Measurements from ENCODE around the gene STAC3.

Gene STAC3

DNA sequence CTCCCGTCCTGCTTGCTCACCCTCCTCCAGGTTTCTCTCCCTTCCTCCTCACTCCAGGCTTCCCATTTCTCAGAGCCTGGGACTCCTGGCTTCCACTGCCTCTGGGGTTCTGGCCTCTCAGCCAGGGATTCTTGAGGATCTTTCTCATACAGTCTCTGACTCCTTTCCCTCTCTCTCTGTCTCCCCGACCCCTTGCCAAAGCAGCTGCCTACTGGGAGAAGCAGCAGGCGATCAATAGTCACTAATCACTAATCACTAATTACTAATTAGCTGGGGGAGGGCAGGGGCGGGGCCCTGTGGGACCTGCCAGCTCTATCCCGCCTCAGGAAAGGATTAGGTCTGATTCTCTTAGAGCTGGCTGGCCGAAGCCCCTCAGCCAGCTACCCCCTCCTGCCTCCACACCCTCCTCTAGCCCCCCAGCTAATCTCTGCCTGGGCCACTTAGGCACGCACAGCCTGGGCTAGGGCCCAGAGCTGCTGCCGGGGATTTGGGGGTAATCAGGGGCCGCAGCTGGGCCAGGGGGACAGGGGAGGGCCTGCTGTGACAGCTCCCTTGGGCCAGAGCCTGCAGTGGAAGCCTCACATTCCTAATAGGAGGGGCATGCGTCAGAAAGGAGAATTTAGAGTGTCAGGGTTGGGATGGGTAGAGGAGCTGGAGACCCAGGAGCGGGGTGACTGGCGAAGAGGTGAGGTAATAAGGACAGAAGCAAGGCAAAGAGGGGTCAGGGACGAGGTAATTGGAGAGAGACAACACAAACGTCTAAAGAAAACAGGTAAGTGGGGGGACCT is 31.6 kb downstream of the STAC3 start:
- Histone ChIP-seq H3K27me3 (ENCODE audit: control insufficient read depth, insufficient read depth, low read length) (peaks cover 99% of the 10 kb centered on the region), H3K4me3 (ENCODE audit: low read depth, low read length) (peak overlapping the region; percentile 33; the same call in 1 of the 2 replicates)

DNA sequence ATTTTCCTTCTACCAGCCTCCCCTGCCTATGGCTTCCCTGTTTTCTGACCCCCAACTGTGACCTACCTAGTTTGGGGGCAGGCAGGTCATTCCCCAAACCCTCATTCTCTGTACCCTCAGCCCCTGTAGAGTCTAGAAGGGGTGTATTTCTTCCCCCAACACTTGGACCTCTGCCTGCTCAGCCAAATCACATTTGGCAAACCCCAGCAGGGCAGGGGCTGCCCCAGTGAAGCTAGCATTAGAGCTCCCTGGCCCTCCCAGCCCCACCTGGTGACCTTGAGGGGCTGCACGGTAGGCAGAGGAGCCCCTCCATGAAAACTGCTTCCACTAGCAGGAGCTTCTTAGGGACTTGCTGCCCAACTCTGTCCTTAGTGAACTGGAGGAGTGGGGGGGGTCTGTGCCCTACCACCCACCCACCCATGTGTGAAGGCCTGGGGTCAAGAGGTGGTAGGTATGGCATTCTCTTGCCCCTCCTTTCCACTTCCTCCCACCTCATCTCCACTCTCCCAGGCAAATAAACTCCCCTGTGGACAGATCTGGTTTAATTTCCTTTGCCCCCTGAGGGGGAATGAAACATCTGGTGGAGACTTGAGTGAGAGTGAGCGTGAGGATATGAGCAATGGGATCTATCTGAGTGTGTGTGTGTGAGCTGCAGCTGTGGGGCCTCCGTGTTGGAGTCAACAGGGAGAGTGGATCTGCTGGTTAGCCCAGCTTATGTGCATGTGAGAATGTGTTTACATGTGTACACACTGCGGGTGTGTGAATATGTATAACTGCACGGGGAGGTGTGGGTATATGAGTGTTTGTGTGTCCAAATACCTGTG is 32.7 kb downstream of the STAC3 start:
- Histone ChIP-seq H3K4me3 (ENCODE audit: low read depth, low read length) (no peak overlapping the region), H3K36me3 (ENCODE audit: control insufficient read depth, insufficient read depth, low read length) (no peaks in the 10 kb centered on the region), H3K27ac (ENCODE audit: low read depth, low read length) (no peak overlapping the region), H3K4me1 (ENCODE audit: control insufficient read depth, insufficient read depth, low read length) (peaks cover 59% of the 10 kb centered on the region), H3K9me3 (ENCODE audit: control insufficient read depth, insufficient read depth, low read depth, low read length) (no peaks in the 10 kb centered on the region), H3K27me3 (ENCODE audit: control insufficient read depth, insufficient read depth, low read length) (peaks cover 98% of the 10 kb centered on the region), H3K9ac (ENCODE audit: low read length) (no peak overlapping the region)

More for the DNA sequence above, 31.6 kb downstream of the STAC3 start:
- H3K36me3 ChIP-seq (ENCODE audit: control insufficient read depth, insufficient read depth, low read length) = no peaks in the 10 kb centered on the region
- H3K9ac ChIP-seq (ENCODE audit: low read length) = no peak overlapping the region
- H3K4me1 ChIP-seq (ENCODE audit: control insufficient read depth, insufficient read depth, low read length) = peaks cover 50% of the 10 kb centered on the region
- no peaks in the 10 kb centered on the region for H3K9me3 ChIP-seq (ENCODE audit: control insufficient read depth, insufficient read depth, low read depth, low read length)
- H3K27ac ChIP-seq (ENCODE audit: low read depth, low read length) = no peak overlapping the region

DNA sequence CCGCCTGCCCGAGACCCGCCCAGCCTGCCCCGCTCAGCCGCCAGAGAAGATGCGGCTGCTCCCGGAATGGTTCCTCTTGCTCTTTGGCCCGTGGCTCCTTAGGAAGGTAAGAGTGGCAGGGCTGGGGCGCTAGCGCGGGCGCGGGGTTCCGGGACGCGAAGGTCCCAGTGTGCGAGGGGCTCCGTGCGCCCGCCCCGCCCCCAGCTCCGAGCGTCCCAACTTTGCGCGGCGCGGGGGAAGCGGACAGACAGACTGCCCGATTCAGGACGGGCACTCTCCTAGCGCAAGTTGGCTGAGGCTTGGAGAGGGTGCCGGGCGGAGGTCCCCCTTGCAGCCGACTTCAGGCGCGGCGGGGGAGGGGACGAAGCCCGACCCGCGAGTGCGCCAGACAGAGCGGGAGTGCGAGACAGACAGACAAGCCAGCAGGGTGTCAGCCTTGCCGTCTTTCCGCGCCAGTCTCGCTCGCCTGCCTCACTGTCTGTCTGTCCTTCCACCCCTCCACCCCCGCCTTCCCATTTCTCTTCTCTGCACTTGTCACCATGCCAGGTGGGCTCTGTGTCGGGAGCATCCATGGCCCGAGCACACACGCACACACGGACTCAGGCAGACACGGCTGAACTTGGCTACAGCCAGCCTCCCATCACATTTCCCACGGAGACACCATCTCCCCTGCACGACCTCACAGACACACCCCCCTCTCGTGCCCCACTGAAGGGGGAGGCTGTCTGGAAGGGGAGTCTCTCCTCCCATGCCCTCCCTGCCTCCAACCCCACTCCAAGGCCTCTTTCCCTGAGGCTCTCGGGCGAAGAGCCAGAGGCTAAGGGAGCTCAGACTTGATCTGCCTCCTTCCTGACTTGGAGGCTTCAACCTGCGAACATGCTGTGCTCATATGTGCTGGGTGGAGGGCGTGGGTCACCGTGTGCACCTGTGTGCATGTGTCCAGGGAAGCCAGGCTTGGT is 33.8 kb downstream of the STAC3 start:
- Histone ChIP-seq H3K27ac (ENCODE audit: low read depth, low read length) (no peak overlapping the region), H3K4me1 (ENCODE audit: control insufficient read depth, insufficient read depth, low read length) (peaks cover 62% of the 10 kb centered on the region)

DNA sequence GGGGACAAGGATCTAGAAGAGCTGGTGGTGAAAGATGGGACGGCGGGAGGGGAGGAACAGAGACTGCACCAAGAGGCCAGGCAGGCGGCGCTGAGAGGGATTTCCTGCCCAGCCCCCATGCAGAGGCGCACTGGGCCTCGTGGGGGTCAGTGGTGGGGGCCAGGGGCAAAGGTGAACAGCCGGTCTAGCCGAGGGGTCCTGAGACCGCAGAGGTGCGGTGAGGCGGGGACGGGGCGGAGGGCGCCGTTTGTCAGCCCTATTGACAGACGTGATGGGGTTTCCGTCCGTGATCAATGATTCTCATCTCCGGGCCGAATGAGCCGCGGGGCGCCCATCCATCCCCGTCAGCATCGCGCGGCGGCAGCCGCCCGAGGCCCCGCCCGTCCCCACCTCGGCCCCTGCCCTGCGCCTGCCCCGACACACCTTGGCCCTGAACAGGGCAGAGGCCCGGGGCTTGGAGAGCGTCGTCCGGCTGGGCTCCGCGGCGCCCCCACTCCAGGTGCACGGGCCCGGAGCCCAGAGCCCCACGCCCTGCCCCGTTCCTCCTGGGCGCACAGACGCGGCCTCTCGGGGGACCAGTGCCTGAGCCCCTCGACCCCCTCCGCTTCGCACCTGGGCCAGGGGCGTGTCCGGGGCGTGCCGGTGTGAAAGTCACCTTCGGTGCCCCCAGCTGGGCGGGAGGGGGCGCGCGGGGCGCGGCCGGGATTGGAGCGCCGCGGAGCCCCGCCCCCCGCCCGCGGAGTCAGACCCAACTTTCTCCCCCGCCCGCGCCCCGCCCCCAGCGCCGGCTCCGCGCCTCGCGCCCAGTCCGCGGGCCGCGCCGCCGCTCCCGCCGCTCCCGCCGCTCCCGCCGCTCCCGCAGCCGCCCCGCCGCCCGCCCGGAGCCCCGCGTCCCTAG is 34.7 kb downstream of the STAC3 start, which contains the start of gene NXPH4:
Gene NXPH4, plus strand, starts transcription at position 781 of the 898 bp plus-strand sequence. CDS start 176 bp downstream, outside the sequence.
- Histone ChIP-seq H3K27ac (ENCODE audit: low read depth, low read length) (no peak within 1 kb of the TSS), H3K9me3 (ENCODE audit: control insufficient read depth, insufficient read depth, low read depth, low read length) (no peaks in the 10 kb centered on the region), H3K9ac (ENCODE audit: low read length) (no peak within 1 kb of the TSS), H3K4me3 (ENCODE audit: low read depth, low read length) (peak within 1 kb of the TSS; percentile 63), H3K27me3 (ENCODE audit: control insufficient read depth, insufficient read depth, low read length) (peaks cover 78% of the 10 kb centered on the region), H3K4me1 (ENCODE audit: control insufficient read depth, insufficient read depth, low read length) (peaks cover 55% of the 10 kb centered on the region), H3K36me3 (ENCODE audit: control insufficient read depth, insufficient read depth, low read length) (peaks cover 15% of the 10 kb centered on the region)

More for the DNA sequence above, 33.8 kb downstream of the STAC3 start:
- no peak overlapping the region for H3K9ac ChIP-seq (ENCODE audit: low read length)
- peaks cover 6% of the 10 kb centered on the region for H3K36me3 ChIP-seq (ENCODE audit: control insufficient read depth, insufficient read depth, low read length)
- peaks cover 87% of the 10 kb centered on the region for H3K27me3 ChIP-seq (ENCODE audit: control insufficient read depth, insufficient read depth, low read length)
- no peaks in the 10 kb centered on the region for H3K9me3 ChIP-seq (ENCODE audit: control insufficient read depth, insufficient read depth, low read depth, low read length)
- H3K4me3 ChIP-seq (ENCODE audit: low read depth, low read length) = peak overlapping the region; percentile 63

DNA sequence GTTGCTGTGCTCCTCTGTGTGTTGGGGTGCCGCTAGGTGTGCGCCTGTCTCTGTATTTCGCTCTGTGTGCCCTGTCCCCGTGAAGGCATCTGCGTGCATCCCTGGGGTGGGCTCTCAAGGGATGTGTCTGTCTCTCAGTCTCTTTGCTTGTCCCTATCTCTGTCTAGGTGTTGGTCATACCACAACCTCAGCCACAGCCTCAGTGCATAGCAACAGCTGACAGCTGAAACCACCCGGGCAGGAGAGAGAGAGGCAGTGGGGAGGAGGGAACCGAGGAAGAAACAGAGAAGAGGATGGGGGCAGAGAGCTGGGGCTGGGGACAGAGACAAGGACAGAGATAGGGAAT is 35.3 kb downstream of the STAC3 start:
- Histone ChIP-seq H3K4me1 (ENCODE audit: control insufficient read depth, insufficient read depth, low read length) (peaks cover 49% of the 10 kb centered on the region), H3K4me3 (ENCODE audit: low read depth, low read length) (peak overlapping the region; percentile 50), H3K9ac (ENCODE audit: low read length) (no peak overlapping the region), H3K27ac (ENCODE audit: low read depth, low read length) (no peak overlapping the region), H3K27me3 (ENCODE audit: control insufficient read depth, insufficient read depth, low read length) (peaks cover 72% of the 10 kb centered on the region), H3K9me3 (ENCODE audit: control insufficient read depth, insufficient read depth, low read depth, low read length) (no peaks in the 10 kb centered on the region), H3K36me3 (ENCODE audit: control insufficient read depth, insufficient read depth, low read length) (peaks cover 21% of the 10 kb centered on the region)

DNA sequence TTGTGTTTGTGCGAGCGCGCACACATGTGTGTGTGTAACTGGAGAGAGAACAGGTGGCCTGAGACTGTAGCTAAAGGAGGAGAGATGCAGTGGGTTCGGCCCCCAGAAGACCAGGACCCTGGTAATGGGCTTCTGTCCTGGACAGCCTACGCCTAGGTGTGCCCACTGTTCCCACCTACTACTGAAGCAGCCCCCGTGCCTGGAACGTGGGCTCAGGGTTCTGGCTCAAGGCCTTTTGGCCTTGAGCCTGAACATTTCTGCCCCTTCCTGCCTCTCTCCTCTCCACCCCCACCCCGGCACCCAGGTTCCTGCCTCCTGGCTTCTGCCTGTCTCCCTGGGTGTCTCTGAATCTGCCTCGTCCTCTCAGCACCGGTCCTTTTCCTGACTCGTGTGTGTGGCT is 35.9 kb downstream of the STAC3 start:
- H3K9ac ChIP-seq (ENCODE audit: low read length) = no peak overlapping the region
- H3K4me3 ChIP-seq (ENCODE audit: low read depth, low read length) = no peak overlapping the region
- H3K27me3 ChIP-seq (ENCODE audit: control insufficient read depth, insufficient read depth, low read length) = peaks cover 66% of the 10 kb centered on the region
- H3K4me1 ChIP-seq (ENCODE audit: control insufficient read depth, insufficient read depth, low read length) = peaks cover 49% of the 10 kb centered on the region
- no peak overlapping the region for H3K27ac ChIP-seq (ENCODE audit: low read depth, low read length)
- no peaks in the 10 kb centered on the region for H3K9me3 ChIP-seq (ENCODE audit: control insufficient read depth, insufficient read depth, low read depth, low read length)
- H3K36me3 ChIP-seq (ENCODE audit: control insufficient read depth, insufficient read depth, low read length) = peaks cover 27% of the 10 kb centered on the region

DNA sequence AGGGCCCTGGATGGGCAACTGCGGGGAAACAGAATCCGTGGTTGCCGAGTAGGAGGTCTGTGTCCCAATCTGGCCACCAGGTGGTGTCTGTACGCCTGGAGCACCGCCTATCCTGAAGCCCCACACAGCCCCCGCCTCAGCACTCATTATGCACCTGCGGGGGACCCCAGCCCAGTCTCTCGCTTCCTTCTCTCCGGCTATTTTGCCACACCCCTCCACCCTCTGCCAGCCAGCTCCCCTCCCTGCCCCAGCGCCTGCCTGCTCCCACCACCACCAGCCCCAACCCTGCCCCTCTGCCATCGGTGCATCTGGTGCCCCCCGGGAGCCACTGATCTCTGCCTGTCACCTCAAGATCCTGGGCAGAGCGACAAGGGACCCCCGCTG is 36.6 kb downstream of the STAC3 start:
- Histone ChIP-seq H3K27me3 (ENCODE audit: control insufficient read depth, insufficient read depth, low read length) (peaks cover 59% of the 10 kb centered on the region), H3K27ac (ENCODE audit: low read depth, low read length) (no peak overlapping the region), H3K4me3 (ENCODE audit: low read depth, low read length) (peak overlapping the region; percentile 8; the same call in 1 of the 2 replicates), H3K4me1 (ENCODE audit: control insufficient read depth, insufficient read depth, low read length) (peaks cover 43% of the 10 kb centered on the region), H3K9me3 (ENCODE audit: control insufficient read depth, insufficient read depth, low read depth, low read length) (no peaks in the 10 kb centered on the region), H3K9ac (ENCODE audit: low read length) (no peak overlapping the region), H3K36me3 (ENCODE audit: control insufficient read depth, insufficient read depth, low read length) (peaks cover 33% of the 10 kb centered on the region)

DNA sequence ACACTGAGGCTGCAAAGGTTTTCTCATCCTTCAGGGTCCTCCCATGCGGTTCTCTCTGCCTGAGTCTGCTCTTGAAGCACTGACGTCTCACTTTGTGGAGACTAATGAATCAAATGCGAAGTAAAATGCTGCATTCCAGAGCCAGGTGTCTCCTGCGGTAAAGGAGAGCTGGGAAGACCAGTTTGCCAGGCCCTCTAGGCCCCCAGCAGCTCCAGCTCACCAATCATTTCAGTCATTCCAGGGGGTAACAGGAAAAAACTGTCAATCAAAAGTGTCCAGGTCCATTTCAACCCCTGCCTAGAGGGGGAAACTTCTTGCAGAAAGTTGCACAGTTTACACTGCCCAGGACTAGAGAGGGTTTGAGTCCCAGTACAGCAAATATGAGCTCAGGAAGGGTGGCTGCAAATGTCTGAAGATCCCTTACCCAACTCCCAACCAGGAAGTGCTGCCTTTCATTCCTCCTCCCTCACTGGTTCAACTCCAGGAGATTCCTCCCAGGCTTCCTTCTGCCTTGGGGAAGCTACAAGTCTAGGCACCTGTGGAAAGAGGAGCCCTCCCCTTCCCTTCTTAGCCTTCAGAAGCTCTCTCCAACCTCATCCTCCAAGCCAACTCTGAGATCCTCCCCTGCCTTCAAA is 37.1 kb downstream of the STAC3 start:
- H3K27ac ChIP-seq (ENCODE audit: low read depth, low read length) = no peak overlapping the region
- peak overlapping the region; percentile 8; the same call in 1 of the 2 replicates for H3K4me3 ChIP-seq (ENCODE audit: low read depth, low read length)
- peaks cover 54% of the 10 kb centered on the region for H3K27me3 ChIP-seq (ENCODE audit: control insufficient read depth, insufficient read depth, low read length)

DNA sequence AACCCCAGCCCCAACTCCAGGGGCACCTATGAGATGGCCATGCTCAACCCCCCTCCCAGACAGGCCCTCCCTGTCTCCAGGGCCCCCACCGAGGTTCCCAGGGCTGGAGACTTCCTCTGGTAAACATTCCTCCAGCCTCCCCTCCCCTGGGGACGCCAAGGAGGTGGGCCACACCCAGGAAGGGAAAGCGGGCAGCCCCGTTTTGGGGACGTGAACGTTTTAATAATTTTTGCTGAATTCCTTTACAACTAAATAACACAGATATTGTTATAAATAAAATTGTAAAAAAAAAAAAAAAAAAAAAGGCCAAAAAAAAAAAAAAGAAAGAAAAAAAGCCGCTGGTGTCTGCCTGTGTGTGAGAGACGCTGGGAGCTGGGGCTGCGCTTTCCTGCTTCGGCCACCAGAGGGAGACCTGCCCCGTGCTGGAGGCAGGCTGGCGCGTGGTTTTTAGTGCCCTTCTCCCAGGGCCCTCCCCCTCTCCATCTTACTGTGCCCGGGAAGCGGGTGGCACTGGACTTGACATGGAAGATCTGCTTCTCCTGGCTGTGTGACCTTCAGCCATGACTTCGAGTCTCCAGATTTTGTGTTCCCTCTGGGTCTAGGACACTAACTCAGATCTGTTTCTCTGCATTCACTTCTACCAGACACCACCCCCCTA is 37.8 kb downstream of the STAC3 start:
- Histone ChIP-seq H3K27me3 (ENCODE audit: control insufficient read depth, insufficient read depth, low read length) (peaks cover 47% of the 10 kb centered on the region), H3K4me3 (ENCODE audit: low read depth, low read length) (peak overlapping the region; percentile 8), H3K36me3 (ENCODE audit: control insufficient read depth, insufficient read depth, low read length) (peaks cover 45% of the 10 kb centered on the region), H3K27ac (ENCODE audit: low read depth, low read length) (no peak overlapping the region), H3K9me3 (ENCODE audit: control insufficient read depth, insufficient read depth, low read depth, low read length) (no peaks in the 10 kb centered on the region), H3K9ac (ENCODE audit: low read length) (no peak overlapping the region), H3K4me1 (ENCODE audit: control insufficient read depth, insufficient read depth, low read length) (peaks cover 36% of the 10 kb centered on the region)

More for the DNA sequence above, 37.1 kb downstream of the STAC3 start:
- Histone ChIP-seq H3K9ac (ENCODE audit: low read length) (no peak overlapping the region), H3K4me1 (ENCODE audit: control insufficient read depth, insufficient read depth, low read length) (peaks cover 38% of the 10 kb centered on the region), H3K9me3 (ENCODE audit: control insufficient read depth, insufficient read depth, low read depth, low read length) (no peaks in the 10 kb centered on the region), H3K36me3 (ENCODE audit: control insufficient read depth, insufficient read depth, low read length) (peaks cover 38% of the 10 kb centered on the region)

Measured in HUES6 (cell line).